ENCODE measurements around the gene DHX9. TPM values are rescaled to one million over a fixed set of nuclear protein-coding genes. Genes with fewer than 3 reads are reported as not detected.
A peak's percentile ranks its signal among the peaks of the same experiment; 100 is the strongest.

Gene DHX9
- total RNA-seq, 1 experiment from 2014 or later = 180 TPM

DNA sequence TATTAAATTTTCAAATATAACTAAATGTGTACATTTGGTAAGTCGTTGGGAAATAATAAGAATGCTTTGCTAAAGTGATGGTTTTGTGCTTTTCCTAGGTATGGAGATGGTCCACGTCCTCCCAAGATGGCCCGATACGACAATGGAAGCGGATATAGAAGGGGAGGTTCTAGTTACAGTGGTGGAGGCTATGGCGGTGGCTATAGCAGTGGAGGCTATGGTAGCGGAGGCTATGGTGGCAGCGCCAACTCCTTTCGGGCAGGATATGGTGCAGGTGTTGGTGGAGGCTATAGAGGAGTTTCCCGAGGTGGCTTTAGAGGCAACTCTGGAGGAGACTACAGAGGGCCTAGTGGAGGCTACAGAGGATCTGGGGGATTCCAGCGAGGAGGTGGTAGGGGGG, 47.8 kb downstream of the DHX9 start:
- Histone ChIP-seq H3K4me1 (ENCODE audit: control insufficient read depth, insufficient read depth, low read length) (no peaks in the 10 kb centered on the region), H3K4me3 (ENCODE audit: low read depth in 2 of 2, low read length in 2 of 2) (no peak overlapping the region), H3K36me3 (ENCODE audit: control insufficient read depth, insufficient read depth, low read length) (peaks cover 51% of the 10 kb centered on the region), H3K27ac (ENCODE audit: low read length) (no peak overlapping the region), H3K9me3 (ENCODE audit: control insufficient read depth, insufficient read depth, low read depth, low read length) (no peaks in the 10 kb centered on the region), H3K27me3 (ENCODE audit: control insufficient read depth, insufficient read depth, low read length) (no peaks in the 10 kb centered on the region)
- BruUV-seq (replicated peaks) = no TSS peak
- DNase-seq (ENCODE audit: low read depth, low spot score) (no peak), ATAC-seq (no peak)
- in situ Hi-C loops (cut with HindIII; ENCODE audit: low pct_unique_long_range_greater_than_20kb, low sequenced_read_pairs) = no loop called here
- intact Hi-C loops (cut with micrococcal nuclease; ENCODE audit: unreplicated experiment) = no loop called here
- ChIA-PET CTCF (no interaction called here), POLR2A (no interaction called here)
- TF ChIP-seq CTCF (IDR thresholded peaks at IDR 0.05) (no peak), SIN3A (IDR thresholded peaks at IDR 0.05; ENCODE audit: borderline replicate concordance, insufficient read depth, low read depth, low read length) (no peak), POLR2AphosphoS5 (IDR thresholded peaks at IDR 0.05; ENCODE audit: low read depth, low read length) (no peak), TCF7L2 (IDR thresholded peaks at IDR 0.05; ENCODE audit: low read depth, low read length) (no peak), REST (IDR thresholded peaks at IDR 0.05; ENCODE audit: insufficient read depth in 1 of 2, low read depth in 2 of 2, low read length in 1 of 2) (no peak)

DNA sequence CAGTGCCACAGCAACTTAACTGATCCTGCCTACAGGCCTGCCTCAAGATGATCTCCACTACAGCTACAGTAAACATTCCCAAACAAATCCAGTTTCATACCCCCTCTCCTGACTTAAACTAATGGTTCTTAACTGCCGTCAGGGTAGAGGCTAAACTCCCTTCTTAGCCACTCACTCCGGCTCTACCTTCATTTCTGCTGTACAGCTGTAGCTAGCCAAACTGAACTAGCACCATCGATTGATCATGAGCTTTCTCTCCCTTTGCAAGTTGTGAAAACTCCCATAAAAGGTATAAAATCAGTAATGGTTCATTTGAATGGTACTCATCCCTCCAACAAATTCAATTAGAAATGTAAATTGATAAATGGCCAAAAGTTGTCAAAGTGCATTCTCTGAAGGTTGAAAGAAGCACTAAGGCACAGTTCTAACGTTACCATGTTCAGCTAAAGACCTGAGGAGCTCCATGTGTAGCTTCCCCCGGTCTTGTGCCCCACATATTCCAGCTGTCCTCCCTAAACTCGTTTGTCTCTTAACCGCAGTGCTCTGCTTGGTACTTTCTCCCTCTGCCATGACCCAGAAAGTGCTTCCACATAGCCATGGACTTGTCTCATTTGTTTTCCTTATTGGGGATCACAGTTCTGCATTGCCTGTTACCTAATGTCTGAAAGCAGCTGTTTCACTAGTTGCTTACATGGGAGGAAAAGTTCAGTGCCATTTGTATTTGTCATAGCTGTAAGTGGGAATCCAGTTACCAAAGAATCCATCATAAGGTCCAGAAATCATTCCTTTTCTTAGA, 49.8 kb downstream of the DHX9 start:
- POLR2A ChIA-PET = no interaction called here
- intact Hi-C loops (cut with micrococcal nuclease; ENCODE audit: unreplicated experiment) = no loop called here
- no peak for TF ChIP-seq CTCF (IDR thresholded peaks at IDR 0.05)
- TF ChIP-seq TCF7L2 (IDR thresholded peaks at IDR 0.05; ENCODE audit: low read depth, low read length) = no peak
- TF ChIP-seq REST (IDR thresholded peaks at IDR 0.05; ENCODE audit: insufficient read depth in 1 of 2, low read depth in 2 of 2, low read length in 1 of 2) = no peak
- CTCF ChIA-PET = interaction anchor here (0.6 kb wide), 1 partner anchor 61 kb away, joined by 7 read pairs; no protein-coding TSS in a partner anchor
- Histone ChIP-seq H3K4me1 (ENCODE audit: control insufficient read depth, insufficient read depth, low read length) (no peaks in the 10 kb centered on the region), H3K27me3 (ENCODE audit: control insufficient read depth, insufficient read depth, low read length) (no peaks in the 10 kb centered on the region), H3K9me3 (ENCODE audit: control insufficient read depth, insufficient read depth, low read depth, low read length) (no peaks in the 10 kb centered on the region), H3K36me3 (ENCODE audit: control insufficient read depth, insufficient read depth, low read length) (peaks cover 37% of the 10 kb centered on the region), H3K4me3 (ENCODE audit: low read depth in 2 of 2, low read length in 2 of 2) (no peak overlapping the region), H3K27ac (ENCODE audit: low read length) (no peak overlapping the region)
- in situ Hi-C loops (cut with HindIII; ENCODE audit: low pct_unique_long_range_greater_than_20kb, low sequenced_read_pairs) = no loop called here
- no TSS peak for BruUV-seq (replicated peaks)
- DNase-seq (ENCODE audit: low read depth, low spot score) (no peak), ATAC-seq (peak; percentile 57)

Data from Panc1 (cell line).